Activated CD8-positive, alpha-beta T cell treated with anti-CD3 and anti-CD28 coated beads for 36 hours (primary cell): ENCODE results near the gene PLBD2. TPM values are rescaled to one million over a fixed set of nuclear protein-coding genes. Genes with fewer than 3 reads are reported as not detected.

Source experiments
- ATAC-seq: fragments of 200-7000 bp; cut with Tn5 transposase; one replicate; pipeline ENCODE4 v1.10.0; 2021; ENCODE audit warnings: mild to moderate bottlenecking, moderate library complexity
- CTCF ChIA-PET: fragments of 350-600 bp; sonication (Branson Sonifier 250); formaldehyde crosslinking; loops from one replicate; lab custom pipeline; 2021; ENCODE audit warnings: antibody characterized with exemption; lab: Charles Lee
- POLR2A ChIA-PET: fragments of 350-600 bp; sonication (Branson Sonifier 250); formaldehyde crosslinking; loops from one replicate; lab custom pipeline; 2021; ENCODE audit warnings: antibody characterized with exemption; lab: Charles Lee
- DNase-seq: peaks from one replicate; pipeline ENCODE4 v3.0.0-alpha.2; 2020
- H3K27ac Mint-ChIP-seq: one replicate; pipeline ENCODE4 v1.8.0; 2021; ENCODE audit warnings: mild to moderate bottlenecking, mixed read lengths
- H3K27me3 Mint-ChIP-seq: one replicate; pipeline ENCODE4 v1.8.0; 2021; ENCODE audit warnings: mixed read lengths
- H3K36me3 Mint-ChIP-seq: one replicate; pipeline ENCODE4 v1.8.0; 2021; ENCODE audit warnings: low read depth, mixed read lengths
- H3K4me1 Mint-ChIP-seq: one replicate; pipeline ENCODE4 v1.8.0; 2021; ENCODE audit warnings: low read depth, mixed read lengths
- H3K4me3 Mint-ChIP-seq: one replicate; pipeline ENCODE4 v1.8.0; 2021; ENCODE audit warnings: mild to moderate bottlenecking, moderate library complexity, mixed read lengths
- H3K9me3 Mint-ChIP-seq: one replicate; pipeline ENCODE4 v1.8.0; 2021; ENCODE audit warnings: mixed read lengths
- intact Hi-C: fragments of 100-400 bp; cut with micrococcal nuclease; formaldehyde crosslinking; loops from one replicate; pipeline ENCODE4 v1.10.0; 2022
- total RNA-seq, 2 experiments: library from RNA; stranded (reverse); gene quantifications; one replicate each; pipeline ENCODE4 v1.2.3, GENCODE V29; 2021
- TF ChIP-seq, protein P1 (sequence below): fragments of 200-600 bp; IDR thresholded peaks from one replicate; pipeline ENCODE4 v1.8.0; 2022; ENCODE audit warnings: antibody characterized with exemption, mild to moderate bottlenecking

Gene PLBD2
- total RNA-seq, 2 experiments from 2014 or later: 13.5 to 13.9 TPM

DNA sequence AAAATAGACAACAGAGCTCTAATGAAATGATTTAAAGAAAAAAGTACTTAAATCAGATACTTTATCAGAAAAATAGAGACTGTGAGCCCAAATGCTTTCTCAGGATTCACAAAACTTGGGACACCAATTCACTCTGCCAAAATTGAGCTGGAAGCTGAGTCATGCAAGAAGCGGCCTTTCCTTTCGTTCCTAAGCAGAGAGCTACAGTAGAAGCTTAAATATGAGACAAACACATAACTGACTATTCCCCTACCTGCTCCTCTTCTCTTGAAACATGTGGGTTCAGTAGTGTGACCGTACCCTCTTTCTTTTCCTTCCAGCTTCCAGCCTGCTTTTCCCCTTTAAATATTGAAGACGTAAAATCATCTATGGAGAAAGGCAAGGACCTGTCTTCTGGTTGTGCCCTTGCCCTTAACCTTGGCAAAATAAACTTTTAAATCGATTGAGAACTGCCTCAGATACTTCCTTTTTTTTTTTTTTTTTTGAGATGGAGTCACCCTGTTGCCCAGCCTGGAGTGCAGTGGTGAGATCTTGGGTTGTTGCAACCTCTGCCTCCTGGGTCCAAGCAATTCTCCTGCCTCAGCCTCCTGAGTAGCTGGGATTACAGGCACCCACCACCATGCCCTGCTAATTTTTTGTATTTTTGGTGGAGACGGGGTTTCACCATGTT, 49.7 kb downstream of the PLBD2 start:
- no peaks in the 10 kb centered on the region for H3K4me1 Mint-ChIP-seq
- no peak for ATAC-seq
- no peaks in the 10 kb centered on the region for H3K9me3 Mint-ChIP-seq
- TF ChIP-seq, protein P1, sequence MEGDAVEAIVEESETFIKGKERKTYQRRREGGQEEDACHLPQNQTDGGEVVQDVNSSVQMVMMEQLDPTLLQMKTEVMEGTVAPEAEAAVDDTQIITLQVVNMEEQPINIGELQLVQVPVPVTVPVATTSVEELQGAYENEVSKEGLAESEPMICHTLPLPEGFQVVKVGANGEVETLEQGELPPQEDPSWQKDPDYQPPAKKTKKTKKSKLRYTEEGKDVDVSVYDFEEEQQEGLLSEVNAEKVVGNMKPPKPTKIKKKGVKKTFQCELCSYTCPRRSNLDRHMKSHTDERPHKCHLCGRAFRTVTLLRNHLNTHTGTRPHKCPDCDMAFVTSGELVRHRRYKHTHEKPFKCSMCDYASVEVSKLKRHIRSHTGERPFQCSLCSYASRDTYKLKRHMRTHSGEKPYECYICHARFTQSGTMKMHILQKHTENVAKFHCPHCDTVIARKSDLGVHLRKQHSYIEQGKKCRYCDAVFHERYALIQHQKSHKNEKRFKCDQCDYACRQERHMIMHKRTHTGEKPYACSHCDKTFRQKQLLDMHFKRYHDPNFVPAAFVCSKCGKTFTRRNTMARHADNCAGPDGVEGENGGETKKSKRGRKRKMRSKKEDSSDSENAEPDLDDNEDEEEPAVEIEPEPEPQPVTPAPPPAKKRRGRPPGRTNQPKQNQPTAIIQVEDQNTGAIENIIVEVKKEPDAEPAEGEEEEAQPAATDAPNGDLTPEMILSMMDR: no peak
- peaks cover 8% of the 10 kb centered on the region for H3K27me3 Mint-ChIP-seq
- H3K36me3 Mint-ChIP-seq: no peaks in the 10 kb centered on the region
- no peak for DNase-seq
- POLR2A ChIA-PET: no interaction called here
- intact Hi-C loops: no loop called here
- H3K4me3 Mint-ChIP-seq: no peak overlapping the region
- CTCF ChIA-PET: interaction anchor here (1.2 kb wide), 1 partner anchor 17 kb away, joined by 5 read pairs; no protein-coding TSS in a partner anchor
- no peak overlapping the region for H3K27ac Mint-ChIP-seq

DNA sequence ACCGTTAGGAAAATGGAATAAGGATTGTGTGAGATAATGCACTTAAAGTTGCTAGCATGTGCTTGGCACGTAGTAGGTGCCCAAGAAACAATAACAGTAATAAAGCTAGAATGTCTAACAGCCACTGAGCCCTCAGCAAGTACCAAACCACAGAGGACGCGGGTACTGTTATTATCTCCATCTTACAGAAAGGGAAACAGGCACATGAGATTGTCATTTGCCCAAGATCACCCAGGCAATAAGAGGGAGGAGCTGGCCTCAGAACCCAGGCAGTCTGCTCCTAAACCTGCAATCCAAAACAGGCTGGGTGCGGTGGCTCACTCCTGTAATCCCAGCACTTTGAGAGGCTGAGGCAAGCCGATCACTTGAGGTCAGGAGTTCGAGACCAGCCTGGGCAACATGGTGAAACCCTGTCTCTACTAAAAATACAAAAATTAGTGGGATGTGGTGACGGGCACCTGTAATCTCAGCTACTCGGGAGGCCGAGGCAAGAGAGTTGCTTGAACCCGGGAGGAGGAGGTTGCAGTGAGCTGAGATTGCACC, 50.4 kb downstream of the PLBD2 start:
- TF ChIP-seq, protein P1: no peak
- no peak for ATAC-seq
- H3K27ac Mint-ChIP-seq: no peak overlapping the region
- H3K36me3 Mint-ChIP-seq: no peaks in the 10 kb centered on the region
- no peaks in the 10 kb centered on the region for H3K9me3 Mint-ChIP-seq
- ChIA-PET POLR2A (no interaction called here), CTCF (interaction anchor here (1.2 kb wide), 1 partner anchor 16 kb away, joined by 5 read pairs; no protein-coding TSS in a partner anchor)
- DNase-seq: no peak
- intact Hi-C loops: no loop called here
- H3K27me3 Mint-ChIP-seq: peaks cover 8% of the 10 kb centered on the region
- H3K4me3 Mint-ChIP-seq: no peak overlapping the region
- H3K4me1 Mint-ChIP-seq: no peaks in the 10 kb centered on the region

DNA sequence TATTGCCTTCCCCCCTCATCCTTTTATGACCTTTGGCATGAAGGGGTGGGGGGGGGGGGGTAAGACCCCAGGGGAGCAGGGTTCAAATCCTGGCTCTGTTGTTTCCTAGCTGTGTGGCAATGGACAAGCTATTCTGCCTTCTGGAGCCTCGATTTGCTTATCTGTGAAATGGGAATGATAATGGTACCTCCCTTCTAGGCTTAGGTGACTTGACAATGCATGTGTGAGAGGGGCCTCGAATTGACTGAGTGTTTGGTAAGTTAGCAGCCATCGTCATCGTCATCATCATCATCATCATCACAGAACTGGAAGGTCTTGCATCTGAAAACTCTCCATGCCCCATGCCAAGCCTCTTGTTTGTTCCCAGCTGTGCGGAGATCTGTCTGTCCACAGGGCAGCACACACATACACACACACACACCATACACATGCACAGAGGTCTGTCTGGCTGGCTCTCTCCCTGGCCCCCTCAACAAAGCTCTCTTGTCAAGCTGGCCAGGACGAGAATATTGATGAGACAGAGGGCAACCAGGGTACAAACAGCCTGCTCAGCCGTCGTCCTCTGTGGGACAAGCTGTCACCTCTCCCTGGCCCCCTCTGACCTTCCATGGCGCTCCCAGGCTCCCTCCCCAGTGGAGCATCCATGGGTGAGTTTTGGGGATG, 51.2 kb downstream of the PLBD2 start:
- H3K36me3 Mint-ChIP-seq: no peaks in the 10 kb centered on the region
- ChIA-PET CTCF (interaction anchor here (1.2 kb wide), 1 partner anchor 16 kb away, joined by 5 read pairs; no protein-coding TSS in a partner anchor), POLR2A (no interaction called here)
- H3K9me3 Mint-ChIP-seq: no peaks in the 10 kb centered on the region
- TF ChIP-seq, protein P1: no peak
- intact Hi-C loops: loop anchor here (10.0 kb wide), 1 partner anchor 215 kb away; no protein-coding TSS in a partner anchor
- peaks cover 8% of the 10 kb centered on the region for H3K27me3 Mint-ChIP-seq
- no peak for DNase-seq
- no peaks in the 10 kb centered on the region for H3K4me1 Mint-ChIP-seq
- H3K27ac Mint-ChIP-seq: no peak overlapping the region
- no peak overlapping the region for H3K4me3 Mint-ChIP-seq
- ATAC-seq: no peak

DNA sequence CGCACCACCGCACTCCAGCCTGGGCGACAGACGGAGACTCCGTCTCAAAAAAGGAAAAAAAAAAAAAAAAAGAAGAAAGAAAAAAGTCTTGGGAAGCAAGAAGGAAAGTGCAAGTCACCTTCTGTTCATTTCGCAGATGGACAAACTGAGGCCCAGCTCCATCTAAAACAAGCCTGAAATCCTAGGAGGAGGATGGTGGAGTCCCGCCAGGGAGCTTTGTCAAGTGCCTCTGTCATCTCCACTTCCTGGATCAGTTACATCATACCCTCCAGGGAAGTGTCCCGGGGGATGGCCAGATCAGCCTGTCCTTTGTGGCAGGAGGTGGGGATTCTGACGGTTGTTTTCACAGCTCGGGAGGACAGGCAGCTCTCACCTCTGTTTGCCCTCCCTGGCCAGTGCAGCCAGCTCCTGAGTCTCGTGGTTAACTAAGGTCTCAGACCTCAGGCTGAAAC, 55.1 kb downstream of the PLBD2 start:
- no peaks in the 10 kb centered on the region for H3K36me3 Mint-ChIP-seq
- H3K9me3 Mint-ChIP-seq: no peaks in the 10 kb centered on the region
- H3K27me3 Mint-ChIP-seq: peaks cover 9% of the 10 kb centered on the region
- POLR2A ChIA-PET: no interaction called here
- intact Hi-C loops: loop anchor here (10.0 kb wide), 1 partner anchor 219 kb away; no protein-coding TSS in a partner anchor
- DNase-seq (no peak), ATAC-seq (no peak)
- TF ChIP-seq, protein P1: no peak
- H3K4me3 Mint-ChIP-seq: no peak overlapping the region
- no peak overlapping the region for H3K27ac Mint-ChIP-seq
- no peaks in the 10 kb centered on the region for H3K4me1 Mint-ChIP-seq
- CTCF ChIA-PET: interaction anchor here (0.9 to 1.7 kb wide), 2 partner anchors 11 to 12 kb away, joined by 3 to 8 read pairs; no protein-coding TSS in a partner anchor
